Measurements from ENCODE around the gene NOP10.

DNA sequence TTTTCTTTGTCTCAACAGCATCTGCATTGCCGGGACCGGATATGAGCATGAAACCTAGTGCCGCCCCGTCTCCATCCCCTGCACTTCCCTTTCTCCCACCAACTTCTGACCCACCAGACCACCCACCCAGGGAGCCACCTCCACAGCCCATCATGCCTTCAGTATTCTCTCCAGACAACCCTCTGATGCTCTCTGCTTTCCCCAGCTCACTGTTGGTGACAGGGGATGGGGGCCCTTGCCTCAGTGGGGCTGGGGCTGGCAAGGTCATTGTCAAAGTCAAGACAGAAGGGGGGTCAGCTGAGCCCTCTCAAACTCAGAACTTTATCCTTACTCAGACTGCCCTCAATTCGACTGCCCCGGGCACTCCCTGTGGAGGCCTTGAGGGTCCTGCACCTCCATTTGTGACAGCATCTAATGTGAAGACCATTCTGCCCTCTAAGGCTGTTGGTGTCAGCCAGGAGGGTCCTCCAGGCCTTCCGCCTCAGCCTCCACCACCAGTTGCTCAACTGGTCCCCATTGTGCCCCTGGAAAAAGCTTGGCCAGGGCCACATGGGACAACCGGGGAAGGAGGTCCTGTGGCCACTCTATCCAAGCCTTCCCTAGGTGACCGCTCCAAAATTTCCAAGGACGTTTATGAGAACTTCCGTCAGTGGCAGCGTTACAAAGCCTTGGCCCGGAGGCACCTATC lies 5.2 kb upstream of the NOP10 start:
- TF ChIP-seq POLR2A (IDR thresholded peaks at IDR 0.05) = no peak
- TF ChIP-seq, protein P1, sequence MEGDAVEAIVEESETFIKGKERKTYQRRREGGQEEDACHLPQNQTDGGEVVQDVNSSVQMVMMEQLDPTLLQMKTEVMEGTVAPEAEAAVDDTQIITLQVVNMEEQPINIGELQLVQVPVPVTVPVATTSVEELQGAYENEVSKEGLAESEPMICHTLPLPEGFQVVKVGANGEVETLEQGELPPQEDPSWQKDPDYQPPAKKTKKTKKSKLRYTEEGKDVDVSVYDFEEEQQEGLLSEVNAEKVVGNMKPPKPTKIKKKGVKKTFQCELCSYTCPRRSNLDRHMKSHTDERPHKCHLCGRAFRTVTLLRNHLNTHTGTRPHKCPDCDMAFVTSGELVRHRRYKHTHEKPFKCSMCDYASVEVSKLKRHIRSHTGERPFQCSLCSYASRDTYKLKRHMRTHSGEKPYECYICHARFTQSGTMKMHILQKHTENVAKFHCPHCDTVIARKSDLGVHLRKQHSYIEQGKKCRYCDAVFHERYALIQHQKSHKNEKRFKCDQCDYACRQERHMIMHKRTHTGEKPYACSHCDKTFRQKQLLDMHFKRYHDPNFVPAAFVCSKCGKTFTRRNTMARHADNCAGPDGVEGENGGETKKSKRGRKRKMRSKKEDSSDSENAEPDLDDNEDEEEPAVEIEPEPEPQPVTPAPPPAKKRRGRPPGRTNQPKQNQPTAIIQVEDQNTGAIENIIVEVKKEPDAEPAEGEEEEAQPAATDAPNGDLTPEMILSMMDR (IDR thresholded peaks at IDR 0.05) = no peak
- no peak for TF ChIP-seq EP300 (IDR thresholded peaks at IDR 0.05)

Data from upper lobe of left lung (tissue), 4 donors.